Stimulated activated CD8-positive, alpha-beta memory T cell treated with anti-CD3 and anti-CD28 coated beads, Interleukin-2, amount 100 ng/mL, for 48 hours (primary cell): ENCODE results near the gene GPR155.

Source experiments
- DNase-seq, 2 donors: peaks; one replicate each; pipeline ENCODE4 v3.0.0-alpha.2; 2020; ENCODE audit warnings: low read depth in 2 of 2

The GPR155 gene

GRCh38 chr2:174486563-174487107 lies at the start of gene GPR155:
GPR155 (minus strand) TSS chr2:174487029; CDS start chr2:174481956, 5,073 bp downstream.
- DNase-seq = peak; percentile 18 to 35

GRCh38 chr2:174535757-174536703 lies 49.2 kb upstream of the GPR155 start:
- DNase-seq = no peak

- DNase-seq = no peak
Observed at GRCh38 chr2:174535083-174535482, 48.3 kb upstream of the GPR155 start.

GRCh38 chr2:174529916-174530315 lies 43.1 kb upstream of the GPR155 start:
- DNase-seq = no peak

GRCh38 chr2:174527959-174528358 lies 41.1 kb upstream of the GPR155 start:
- no peak for DNase-seq

GRCh38 chr2:174527101-174527721 lies 40.4 kb upstream of the GPR155 start:
- DNase-seq = no peak

GRCh38 chr2:174524527-174524926 lies 37.7 kb upstream of the GPR155 start:
- no peak for DNase-seq

GRCh38 chr2:174522553-174522952 lies 35.7 kb upstream of the GPR155 start:
- DNase-seq = no peak

- DNase-seq = no peak
Observed at GRCh38 chr2:174518395-174518794, 31.6 kb upstream of the GPR155 start.

- no peak for DNase-seq
Observed at GRCh38 chr2:174516501-174517378, 29.9 kb upstream of the GPR155 start.

- DNase-seq = no peak
Observed at GRCh38 chr2:174512345-174512744, 25.5 kb upstream of the GPR155 start.

GRCh38 chr2:174511580-174512260 lies 24.9 kb upstream of the GPR155 start:
- no peak for DNase-seq

- no peak for DNase-seq
Observed at GRCh38 chr2:174510583-174511189, 23.9 kb upstream of the GPR155 start.

GRCh38 chr2:174503161-174503809 lies 16.5 kb upstream of the GPR155 start:
- no peak for DNase-seq

GRCh38 chr2:174499371-174499770 lies 12.5 kb upstream of the GPR155 start:
- no peak for DNase-seq

- DNase-seq = no peak
Observed at GRCh38 chr2:174495365-174496012, 8.7 kb upstream of the GPR155 start.

GRCh38 chr2:174493549-174494331 lies 6.9 kb upstream of the GPR155 start:
- no peak for DNase-seq

- DNase-seq = peak in 1 of 2 donors; percentile 33
Observed at GRCh38 chr2:174492963-174493431, 6.2 kb upstream of the GPR155 start.

GRCh38 chr2:174491947-174492346 lies 5.1 kb upstream of the GPR155 start:
- no peak for DNase-seq
